ENCODE results near the gene ITGA2B.

- TF ChIP-seq SP1 (IDR thresholded peaks at IDR 0.05) (no peak), ELF4 (IDR thresholded peaks at IDR 0.05) (no peak), LEF1 (IDR thresholded peaks at IDR 0.05; ENCODE audit: borderline replicate concordance) (no peak), PKNOX1 (IDR thresholded peaks at IDR 0.05) (no peak), SUZ12 (IDR thresholded peaks at IDR 0.05) (no peak)
These were observed 7.5 kb upstream of the ITGA2B start for GRCh38 chr17:44396946-44397345.
